ENCODE results near the gene PIK3R5.
"Not testable (repeated sequence)": the region's sequence is repeated elsewhere in the genome, so short reads cannot be mapped to it uniquely, and the experiment has no call there.

The PIK3R5 gene

GRCh38 chr17:8894202-8894671, 71.3 kb downstream of the PIK3R5 start:
- DNase-seq, result no peak

GRCh38 chr17:8893621-8894201, 71.8 kb downstream of the PIK3R5 start:
- DNase-seq, result no peak

GRCh38 chr17:8893059-8893458, 72.4 kb downstream of the PIK3R5 start:
- no peak for DNase-seq

- no peak for DNase-seq
These were observed 73.2 kb downstream of the PIK3R5 start for GRCh38 chr17:8892338-8892690.

- DNase-seq, result no peak
These were observed 74.8 kb downstream of the PIK3R5 start for GRCh38 chr17:8890671-8891070.

- DNase-seq, result no peak
These were observed 75.9 kb downstream of the PIK3R5 start for GRCh38 chr17:8889458-8890210.

- DNase-seq, result no peak
These were observed 76.7 kb downstream of the PIK3R5 start for GRCh38 chr17:8888704-8889302.

- no peak for DNase-seq
These were observed 77.4 kb downstream of the PIK3R5 start for GRCh38 chr17:8887834-8888703.

- DNase-seq, result no peak
These were observed 78.2 kb downstream of the PIK3R5 start for GRCh38 chr17:8887301-8887700.

- DNase-seq, result no peak
These were observed 79.4 kb downstream of the PIK3R5 start for GRCh38 chr17:8885967-8886684.

GRCh38 chr17:8885163-8885966, 80.1 kb downstream of the PIK3R5 start:
- not testable (repeated sequence) for DNase-seq

GRCh38 chr17:8884336-8884990, 81.0 kb downstream of the PIK3R5 start:
- no peak for DNase-seq

- DNase-seq, result no peak
These were observed 82.2 kb downstream of the PIK3R5 start for GRCh38 chr17:8883353-8883752.

- DNase-seq, result no peak
These were observed 83.9 kb downstream of the PIK3R5 start for GRCh38 chr17:8881606-8882005.

- no peak for DNase-seq
These were observed 85.0 kb downstream of the PIK3R5 start for GRCh38 chr17:8880466-8880865.

GRCh38 chr17:8879410-8879809, 86.1 kb downstream of the PIK3R5 start:
- no peak for DNase-seq

GRCh38 chr17:8877984-8878383, 87.5 kb downstream of the PIK3R5 start:
- DNase-seq, result no peak

- no peak for DNase-seq
These were observed 89.5 kb downstream of the PIK3R5 start for GRCh38 chr17:8875957-8876356.

- DNase-seq, result no peak
These were observed 90.1 kb downstream of the PIK3R5 start for GRCh38 chr17:8875436-8875835.

GRCh38 chr17:8873801-8874715, 91.4 kb downstream of the PIK3R5 start:
- DNase-seq, result no peak
